GM10266 (cell line): ENCODE measurements around the gene ARL15.

Experiments used
- DNase-seq: peaks from one replicate; pipeline ENCODE4 v3.0.0; 2012; ENCODE audit errors: extremely low spot score
- TF ChIP-seq, protein P1 (sequence below): IDR thresholded peaks from 2 replicates; pipeline ENCODE4 v1.5.1; 2012; ENCODE audit warnings: mild to moderate bottlenecking, low read depth; ENCODE audit not compliant: control insufficient read depth, insufficient read depth; ENCODE audit errors: missing control alignments

Gene ARL15

GRCh38 chr5:54304040-54304439 is 6.3 kb downstream of the ARL15 start:
- no peak for DNase-seq
- TF ChIP-seq, protein P1, sequence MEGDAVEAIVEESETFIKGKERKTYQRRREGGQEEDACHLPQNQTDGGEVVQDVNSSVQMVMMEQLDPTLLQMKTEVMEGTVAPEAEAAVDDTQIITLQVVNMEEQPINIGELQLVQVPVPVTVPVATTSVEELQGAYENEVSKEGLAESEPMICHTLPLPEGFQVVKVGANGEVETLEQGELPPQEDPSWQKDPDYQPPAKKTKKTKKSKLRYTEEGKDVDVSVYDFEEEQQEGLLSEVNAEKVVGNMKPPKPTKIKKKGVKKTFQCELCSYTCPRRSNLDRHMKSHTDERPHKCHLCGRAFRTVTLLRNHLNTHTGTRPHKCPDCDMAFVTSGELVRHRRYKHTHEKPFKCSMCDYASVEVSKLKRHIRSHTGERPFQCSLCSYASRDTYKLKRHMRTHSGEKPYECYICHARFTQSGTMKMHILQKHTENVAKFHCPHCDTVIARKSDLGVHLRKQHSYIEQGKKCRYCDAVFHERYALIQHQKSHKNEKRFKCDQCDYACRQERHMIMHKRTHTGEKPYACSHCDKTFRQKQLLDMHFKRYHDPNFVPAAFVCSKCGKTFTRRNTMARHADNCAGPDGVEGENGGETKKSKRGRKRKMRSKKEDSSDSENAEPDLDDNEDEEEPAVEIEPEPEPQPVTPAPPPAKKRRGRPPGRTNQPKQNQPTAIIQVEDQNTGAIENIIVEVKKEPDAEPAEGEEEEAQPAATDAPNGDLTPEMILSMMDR: no peak

DNA sequence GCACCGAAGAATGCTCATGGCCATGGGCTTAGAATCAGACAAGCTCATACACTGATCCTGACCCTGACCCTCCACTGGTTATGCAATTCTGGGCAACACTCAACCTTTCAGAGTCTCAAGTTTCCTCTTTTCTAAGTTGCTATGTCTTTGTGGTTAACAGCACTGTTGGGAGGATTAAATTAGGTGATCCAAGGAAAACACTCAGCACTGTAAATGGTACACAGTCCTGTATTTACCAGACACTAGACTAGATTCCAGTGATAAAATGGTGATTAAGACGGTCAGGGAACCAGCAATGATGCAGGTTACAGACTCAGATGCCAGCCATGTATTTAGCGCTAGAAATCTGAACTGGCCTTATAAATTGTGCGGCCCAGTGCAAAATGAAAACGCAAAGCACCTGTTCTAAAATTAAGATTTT is 8.1 kb downstream of the ARL15 start:
- no peak for DNase-seq
- TF ChIP-seq, protein P1: no peak

- DNase-seq: no peak
- TF ChIP-seq, protein P1: no peak
These were observed 8.5 kb downstream of the ARL15 start for GRCh38 chr5:54301849-54302248.

- no peak for DNase-seq
- TF ChIP-seq, protein P1: no peak
These were observed 9.2 kb downstream of the ARL15 start for GRCh38 chr5:54301220-54301619.

GRCh38 chr5:54298947-54299346 is 11.4 kb downstream of the ARL15 start:
- TF ChIP-seq, protein P1: no peak
- DNase-seq: no peak

GRCh38 chr5:54296386-54296785 is 14.0 kb downstream of the ARL15 start:
- TF ChIP-seq, protein P1: no peak

DNA sequence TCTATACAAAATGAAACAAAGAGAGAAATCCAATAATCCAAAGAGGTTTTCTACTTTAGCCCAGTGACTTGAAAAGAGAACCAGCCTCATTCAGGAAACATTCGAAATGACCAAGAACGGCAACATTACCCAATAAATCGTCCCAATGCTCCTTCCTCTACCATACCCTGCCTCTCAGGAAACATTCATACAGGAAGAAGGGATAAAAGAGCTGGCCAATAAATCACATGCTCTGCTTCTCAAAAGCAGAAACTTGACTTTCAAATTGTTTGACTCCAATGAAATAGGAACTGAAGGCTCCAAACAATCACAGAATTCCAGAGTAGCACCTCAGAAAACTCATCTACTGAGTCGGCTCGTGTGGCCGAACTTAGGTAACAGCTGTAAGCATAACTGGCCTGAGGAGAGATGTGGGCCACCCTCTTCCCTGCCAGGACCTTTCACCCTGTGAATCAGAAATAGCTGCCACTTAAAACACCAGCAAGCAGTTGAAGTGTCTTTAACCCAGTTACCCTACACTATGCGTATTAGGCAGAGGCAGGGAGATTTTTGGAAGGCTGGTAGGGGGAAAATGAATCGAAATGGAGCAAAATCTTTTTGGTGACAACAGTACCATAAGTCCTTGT is 14.6 kb downstream of the ARL15 start:
- no peak for DNase-seq
- TF ChIP-seq, protein P1: no peak

More at GRCh38 chr5:54296386-54296785, 14.0 kb downstream of the ARL15 start:
- DNase-seq: no peak
